Gastrocnemius medialis (tissue), 4 donors: ENCODE results near the gene LONRF2.

Experiments used
- CTCF ChIP-seq, 5 experiments: fragments of 450-650 bp in 3 of 5; fragments of 200-600 bp in 2 of 5; sonication (generic) in 2 of 5; IDR thresholded peaks in 4 of 5; conservative IDR thresholded peaks in 1 of 5; 1 replicate in 4 of 5; 2 replicates in 1 of 5; pipeline ENCODE4 v1.5.1; 2016 to 2019; ENCODE audit warnings: antibody characterized with exemption in 5 of 5, mild to moderate bottlenecking in 3 of 5, moderate library complexity in 3 of 5
- POLR2A ChIP-seq, 2 donors: fragments of 450-650 bp; IDR thresholded peaks; one replicate each; pipeline ENCODE4 v1.6.1; 2017; ENCODE audit warnings: antibody characterized with exemption in 2 of 2, mild to moderate bottlenecking in 2 of 2, moderate library complexity in 2 of 2

DNA sequence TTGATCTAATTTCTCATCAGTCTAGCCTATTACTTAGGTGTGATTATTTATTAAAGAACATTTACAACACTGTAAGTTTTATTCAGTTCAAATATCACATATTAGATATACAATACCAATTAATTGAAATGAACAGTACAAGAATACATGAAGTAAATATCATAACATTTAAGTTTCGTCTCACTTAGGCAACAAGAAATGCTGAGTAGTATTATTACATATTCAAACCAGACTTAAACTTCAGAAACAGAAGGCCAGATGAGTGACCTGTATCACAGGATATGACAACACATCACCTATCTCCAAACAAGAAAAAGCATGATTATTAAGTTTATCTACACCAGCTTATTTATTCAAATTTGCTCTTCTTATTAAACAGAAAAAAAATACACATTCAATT lies 48.9 kb downstream of the LONRF2 start:
- TF ChIP-seq CTCF (IDR thresholded peaks at IDR 0.05 in 4 of 5, conservative IDR thresholded peaks at IDR 0.05 in 1 of 5), result no peak
- TF ChIP-seq POLR2A (IDR thresholded peaks at IDR 0.05), result no peak
